HG03103 (cell line): Measurements from ENCODE around the gene STMP1.

Experiments
- ATAC-seq: cut with Tn5 transposase; IDR thresholded peaks from one replicate; pipeline ENCODE4 v1.9.1; 2021; ENCODE audit warnings: low read depth; ENCODE audit not compliant: unreplicated experiment

STMP1 gene

GRCh38 chr7:135718794-135719437 lies 56.6 kb downstream of the STMP1 start:
- ATAC-seq, result no peak

- no peak for ATAC-seq
Observed at GRCh38 chr7:135719688-135720087, 57.4 kb downstream of the STMP1 start.

DNA sequence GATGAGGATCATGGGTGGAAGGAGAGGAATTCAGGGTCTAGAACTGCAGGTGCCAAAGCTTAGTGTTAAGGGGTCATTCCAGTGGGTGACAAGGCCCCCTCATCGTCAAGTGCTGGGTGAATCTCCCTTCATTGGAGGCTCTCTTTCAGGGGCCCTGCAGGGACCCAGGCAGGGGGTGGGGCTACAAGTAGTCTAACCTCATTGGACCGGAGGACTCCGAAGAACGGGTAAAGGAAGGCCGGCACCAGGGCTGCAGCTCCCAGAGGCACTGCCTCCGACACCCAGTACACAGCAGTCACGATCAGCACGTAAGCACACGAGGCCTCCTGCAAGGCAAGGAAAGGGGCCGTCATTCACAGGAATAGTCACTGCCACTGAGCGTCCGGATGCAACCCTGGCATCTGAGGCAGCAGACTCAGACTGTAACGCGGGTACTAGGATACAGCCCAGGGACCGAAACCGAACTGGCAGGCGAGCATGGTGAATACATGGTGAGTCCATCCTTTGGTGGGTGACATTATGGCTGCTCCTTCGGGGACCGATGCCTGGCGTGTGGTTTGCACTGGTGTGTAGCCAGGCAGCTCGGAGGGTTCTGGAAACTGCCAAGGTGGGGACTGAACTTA lies 59.0 kb downstream of the STMP1 start:
- no peak for ATAC-seq

DNA sequence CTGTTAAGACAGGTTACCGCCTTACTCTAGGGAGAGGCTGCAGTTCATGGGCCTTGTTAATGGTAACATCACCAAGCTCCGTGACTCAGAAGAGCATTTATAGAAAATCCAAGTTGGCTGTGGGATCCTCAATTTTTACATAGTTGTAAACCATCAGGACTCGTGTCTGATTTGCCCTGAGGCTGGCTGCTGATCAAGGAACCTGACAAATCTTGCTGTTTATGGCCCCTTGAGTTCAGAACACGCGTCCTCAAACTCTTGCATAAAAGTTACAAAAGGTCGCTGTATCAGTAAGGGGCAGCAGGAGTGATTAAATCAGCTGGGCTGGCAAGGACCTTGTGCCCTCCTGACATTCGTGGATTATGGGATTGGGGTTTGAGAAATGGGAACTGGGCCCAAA lies 61.1 kb downstream of the STMP1 start:
- no peak for ATAC-seq
